ENCODE results near the gene WFIKKN2. TPM values are rescaled to one million over a fixed set of nuclear protein-coding genes. Genes with fewer than 3 reads are reported as not detected.

WFIKKN2 gene
- total RNA-seq, 1 donor from 2014 or later: 0.60 TPM

- peaks cover 7% of the 10 kb centered on the region for H3K9me3 Mint-ChIP-seq
- DNase-seq (ENCODE audit: low spot score in 2 of 2, unreplicated experiment in 2 of 2): no peak
- H3K27me3 Mint-ChIP-seq (ENCODE audit: low read depth): no peaks in the 10 kb centered on the region
- H3K36me3 Mint-ChIP-seq: no peaks in the 10 kb centered on the region
- no peak overlapping the region for H3K27ac Mint-ChIP-seq
- TF ChIP-seq CTCF (IDR thresholded peaks at IDR 0.05; ENCODE audit: unreplicated experiment): no peak
- H3K4me1 Mint-ChIP-seq: peaks cover 11% of the 10 kb centered on the region
- no peak overlapping the region for H3K4me3 Mint-ChIP-seq
Measured at GRCh38 chr17:50879086-50879485, 43.7 kb downstream of the WFIKKN2 start.

DNA sequence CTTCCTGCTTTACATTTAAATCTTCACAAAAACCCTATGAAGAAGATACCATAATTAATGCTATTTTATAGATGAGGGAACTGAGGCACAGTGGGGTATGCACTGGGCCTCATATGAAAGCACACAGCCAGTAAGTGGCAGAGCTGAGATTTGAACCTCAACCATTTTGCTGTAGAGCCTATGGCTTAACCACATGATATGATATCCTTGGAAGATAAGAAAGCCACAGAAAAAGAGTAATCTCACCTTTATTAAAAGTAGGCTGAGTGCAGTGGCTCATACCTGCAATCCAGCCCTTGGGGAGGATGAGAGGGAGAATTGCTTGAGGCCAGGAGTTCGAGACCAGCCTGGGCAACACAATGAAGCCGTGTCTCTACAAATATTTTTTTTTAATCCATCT is 45.8 kb downstream of the WFIKKN2 start:
- Mint-ChIP-seq H3K9me3 (peaks cover 7% of the 10 kb centered on the region), H3K27me3 (ENCODE audit: low read depth) (no peaks in the 10 kb centered on the region), H3K27ac (no peak overlapping the region), H3K36me3 (no peaks in the 10 kb centered on the region), H3K4me3 (no peak overlapping the region), H3K4me1 (peaks cover 16% of the 10 kb centered on the region)
- no peak for DNase-seq (ENCODE audit: low spot score in 2 of 2, unreplicated experiment in 2 of 2)
- no peak for TF ChIP-seq CTCF (IDR thresholded peaks at IDR 0.05; ENCODE audit: unreplicated experiment)

DNA sequence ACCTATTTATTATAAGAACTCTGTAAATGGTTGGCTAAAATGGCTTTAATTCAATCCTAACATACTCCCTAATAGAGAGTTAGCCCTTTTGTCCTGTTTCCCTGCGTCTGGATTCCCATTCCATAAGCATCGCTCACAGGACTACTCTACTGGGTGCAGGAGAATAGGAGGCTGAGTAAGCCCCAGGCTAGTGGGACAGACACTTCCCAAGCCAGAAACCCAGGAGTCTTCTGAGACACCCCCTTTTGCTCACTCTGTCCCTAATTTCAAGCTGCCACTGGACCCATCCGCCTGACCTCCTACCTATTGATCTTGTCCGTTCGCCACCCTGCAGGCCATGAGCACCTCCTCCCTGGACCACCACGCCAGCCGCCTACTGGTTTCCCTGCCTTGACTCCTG is 47.5 kb downstream of the WFIKKN2 start:
- H3K36me3 Mint-ChIP-seq: no peaks in the 10 kb centered on the region
- TF ChIP-seq CTCF (IDR thresholded peaks at IDR 0.05; ENCODE audit: unreplicated experiment): no peak
- peaks cover 7% of the 10 kb centered on the region for H3K9me3 Mint-ChIP-seq
- H3K27ac Mint-ChIP-seq: peak overlapping the region; percentile 3
- H3K4me1 Mint-ChIP-seq: peaks cover 19% of the 10 kb centered on the region
- no peak overlapping the region for H3K4me3 Mint-ChIP-seq
- DNase-seq (ENCODE audit: low spot score in 2 of 2, unreplicated experiment in 2 of 2): no peak
- no peaks in the 10 kb centered on the region for H3K27me3 Mint-ChIP-seq (ENCODE audit: low read depth)

DNA sequence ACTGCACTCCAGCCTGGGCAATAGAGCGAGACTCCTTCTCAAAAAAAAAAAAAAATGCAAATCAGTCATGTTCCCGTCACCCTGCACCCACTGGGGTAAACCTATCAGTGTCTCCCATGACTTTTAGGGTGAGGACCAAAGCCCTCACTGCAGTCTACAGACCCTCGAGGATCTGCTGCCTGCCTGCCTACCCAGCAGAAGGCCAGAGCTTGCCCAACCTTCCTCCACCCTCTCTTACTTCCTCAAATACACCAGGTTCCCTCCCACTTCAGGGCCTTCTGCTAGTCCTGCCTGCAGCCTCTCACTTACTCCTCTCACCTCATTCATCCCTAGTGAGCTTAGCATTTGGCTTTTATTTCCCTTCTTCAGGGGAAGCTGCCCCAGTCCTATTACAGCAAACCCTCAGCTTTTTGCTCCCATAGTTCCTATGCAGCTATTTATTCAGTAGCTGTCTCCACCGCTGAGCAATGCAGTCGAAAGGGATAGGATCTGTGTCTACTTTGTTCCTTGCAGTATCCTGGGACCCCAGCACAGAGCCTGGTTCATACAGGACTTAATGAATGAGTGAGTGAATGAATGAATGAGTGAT is 48.6 kb downstream of the WFIKKN2 start:
- no peak overlapping the region for H3K4me3 Mint-ChIP-seq
- H3K9me3 Mint-ChIP-seq: peaks cover 5% of the 10 kb centered on the region
- no peaks in the 10 kb centered on the region for H3K36me3 Mint-ChIP-seq
- no peak for DNase-seq (ENCODE audit: low spot score in 2 of 2, unreplicated experiment in 2 of 2)
- H3K27ac Mint-ChIP-seq: peak overlapping the region; percentile 87
- H3K27me3 Mint-ChIP-seq (ENCODE audit: low read depth): no peaks in the 10 kb centered on the region
- peaks cover 19% of the 10 kb centered on the region for H3K4me1 Mint-ChIP-seq
- TF ChIP-seq CTCF (IDR thresholded peaks at IDR 0.05; ENCODE audit: unreplicated experiment): no peak

- TF ChIP-seq CTCF (IDR thresholded peaks at IDR 0.05; ENCODE audit: unreplicated experiment): no peak
- H3K27me3 Mint-ChIP-seq (ENCODE audit: low read depth): no peaks in the 10 kb centered on the region
- peaks cover 4% of the 10 kb centered on the region for H3K9me3 Mint-ChIP-seq
- DNase-seq (ENCODE audit: low spot score in 2 of 2, unreplicated experiment in 2 of 2): no peak
- no peak overlapping the region for H3K4me3 Mint-ChIP-seq
- peaks cover 19% of the 10 kb centered on the region for H3K4me1 Mint-ChIP-seq
- H3K27ac Mint-ChIP-seq: peak overlapping the region; percentile 87
- H3K36me3 Mint-ChIP-seq: no peaks in the 10 kb centered on the region
Measured at GRCh38 chr17:50884439-50885311, 49.3 kb downstream of the WFIKKN2 start.
